Urinary bladder (tissue), 4 donors: ENCODE data around the gene RPH3AL. TPM values are rescaled to one million over a fixed set of nuclear protein-coding genes. Genes with fewer than 3 reads are reported as not detected.
"Not testable (repeated sequence)": the region's sequence is repeated elsewhere in the genome, so short reads cannot be mapped to it uniquely, and the experiment has no call there.

Experiments used
- DNase-seq: peaks from one replicate; pipeline ENCODE4 v3.0.0-alpha.2; 2015; ENCODE audit errors: extremely low spot score
- H3K27ac ChIP-seq: one replicate; pipeline ENCODE4 v1.5.1; 2013; ENCODE audit warnings: low read depth, mild to moderate bottlenecking, moderate library complexity
- H3K36me3 ChIP-seq: one replicate; pipeline ENCODE4 v1.6.1; 2013; ENCODE audit warnings: mild to moderate bottlenecking, moderate library complexity; ENCODE audit not compliant: insufficient read depth
- H3K4me1 ChIP-seq: one replicate; pipeline ENCODE4 v1.6.1; 2013; ENCODE audit warnings: mild to moderate bottlenecking, moderate library complexity; ENCODE audit not compliant: insufficient read depth
- H3K4me3 ChIP-seq: one replicate; pipeline ENCODE4 v1.5.1; 2013; ENCODE audit warnings: low read depth, low read length
- WGBS: extraction: QIAGEN DNeasy Blood & Tissue Kit; methylation state at CpG from one replicate; pipeline ENCODE4 v1.1.7; 2013; 5-methylcytosine and 5-hydroxymethylcytosine counted together
- polyA plus RNA-seq: library from polyadenylated mRNA; stranded (reverse); fragments of 200-250 nt; gene quantifications from one replicate; pipeline ENCODE4 v1.2.3, GENCODE V29; 2013
- total RNA-seq: library from RNA; depleted of rRNA; stranded (reverse); fragments of >200 nt; gene quantifications from one replicate; pipeline ENCODE4 v1.2.3, GENCODE V29; 2014
- donor health status: healthy with polysubstance abuse.
- donor health status: healthy.

The RPH3AL gene
- total and polyA plus RNA-seq, 2 donors, result 5.4 to 7.1 TPM

GRCh38 chr17:230395-230770 is 122.2 kb downstream of the RPH3AL start:
- H3K4me1 ChIP-seq, result no peaks in the 10 kb centered on the region
- H3K36me3 ChIP-seq, result no peaks in the 10 kb centered on the region
- H3K27ac ChIP-seq, result no peak overlapping the region
- no peak overlapping the region for H3K4me3 ChIP-seq
- DNase-seq, result no peak
- WGBS, result 89% methylated on average over 7 of the region's 7 CpGs

GRCh38 chr17:229709-230394 is 122.8 kb downstream of the RPH3AL start:
- H3K4me1 ChIP-seq, result no peaks in the 10 kb centered on the region
- DNase-seq, result no peak
- H3K27ac ChIP-seq, result no peak overlapping the region
- WGBS, result 89% methylated on average over 15 of the region's 15 CpGs
- H3K4me3 ChIP-seq, result no peak overlapping the region
- H3K36me3 ChIP-seq, result no peaks in the 10 kb centered on the region

- H3K36me3 ChIP-seq, result no peaks in the 10 kb centered on the region
- no peak overlapping the region for H3K4me3 ChIP-seq
- no peak overlapping the region for H3K27ac ChIP-seq
- H3K4me1 ChIP-seq, result no peaks in the 10 kb centered on the region
- DNase-seq, result no peak
- WGBS, result 70% methylated on average over 8 of the region's 8 CpGs
Observed at GRCh38 chr17:228951-229708, 123.5 kb downstream of the RPH3AL start.

GRCh38 chr17:227946-228615 is 124.5 kb downstream of the RPH3AL start:
- Histone ChIP-seq H3K4me3 (no peak overlapping the region), H3K36me3 (no peaks in the 10 kb centered on the region), H3K27ac (no peak overlapping the region), H3K4me1 (no peaks in the 10 kb centered on the region)
- DNase-seq, result no peak
- WGBS, result 78% methylated on average over 19 of the region's 19 CpGs

GRCh38 chr17:227078-227945 is 125.3 kb downstream of the RPH3AL start:
- DNase-seq, result no peak
- no peaks in the 10 kb centered on the region for H3K36me3 ChIP-seq
- H3K4me1 ChIP-seq, result no peaks in the 10 kb centered on the region
- no peak overlapping the region for H3K27ac ChIP-seq
- 59% methylated on average over 15 of the region's 15 CpGs for WGBS
- H3K4me3 ChIP-seq, result no peak overlapping the region

- 72% methylated on average over 24 of the region's 24 CpGs for WGBS
- Histone ChIP-seq H3K4me1 (no peaks in the 10 kb centered on the region), H3K4me3 (no peak overlapping the region), H3K36me3 (no peaks in the 10 kb centered on the region), H3K27ac (no peak overlapping the region)
- no peak for DNase-seq
Observed at GRCh38 chr17:226108-227077, 126.2 kb downstream of the RPH3AL start.

GRCh38 chr17:225551-225950 is 127.1 kb downstream of the RPH3AL start:
- H3K4me3 ChIP-seq, result no peak overlapping the region
- no peaks in the 10 kb centered on the region for H3K36me3 ChIP-seq
- no peaks in the 10 kb centered on the region for H3K4me1 ChIP-seq
- 92% methylated on average over 9 of the region's 9 CpGs for WGBS
- no peak overlapping the region for H3K27ac ChIP-seq
- DNase-seq, result no peak

GRCh38 chr17:224576-224975 is 128.0 kb downstream of the RPH3AL start:
- not testable (repeated sequence) for H3K27ac ChIP-seq, DNase-seq, H3K36me3 ChIP-seq, H3K4me1 ChIP-seq, H3K4me3 ChIP-seq
- WGBS, result 99% methylated on average over 2 of the region's 2 CpGs

GRCh38 chr17:223723-224471 is 128.7 kb downstream of the RPH3AL start:
- DNase-seq, result no peak
- WGBS, result 84% methylated on average over 12 of the region's 12 CpGs
- no peak overlapping the region for H3K4me3 ChIP-seq

GRCh38 chr17:222172-222571 is 130.4 kb downstream of the RPH3AL start:
- H3K36me3 ChIP-seq, result no peaks in the 10 kb centered on the region
- DNase-seq, result no peak
- 70% methylated on average over 8 of the region's 8 CpGs for WGBS

More at GRCh38 chr17:223723-224471, 128.7 kb downstream of the RPH3AL start:
- H3K36me3 ChIP-seq, result no peaks in the 10 kb centered on the region
- H3K27ac ChIP-seq, result no peak overlapping the region
- no peaks in the 10 kb centered on the region for H3K4me1 ChIP-seq

GRCh38 chr17:219696-220095 is 132.9 kb downstream of the RPH3AL start:
- WGBS, result 98% methylated on average over 10 of the region's 10 CpGs
- DNase-seq, result no peak

More at GRCh38 chr17:222172-222571, 130.4 kb downstream of the RPH3AL start:
- H3K27ac ChIP-seq, result no peak overlapping the region
- no peak overlapping the region for H3K4me3 ChIP-seq
- H3K4me1 ChIP-seq, result no peaks in the 10 kb centered on the region

More at GRCh38 chr17:219696-220095, 132.9 kb downstream of the RPH3AL start:
- Histone ChIP-seq H3K27ac (no peak overlapping the region), H3K4me3 (no peak overlapping the region), H3K36me3 (no peaks in the 10 kb centered on the region), H3K4me1 (no peaks in the 10 kb centered on the region)
